Tibial artery (tissue), 4 donors: Measurements from ENCODE around the gene PML.

ENCODE experiments used
- DNase-seq, 2 donors: peaks; one replicate each; pipeline ENCODE4 v3.0.0-alpha.2; 2019
- H3K27ac ChIP-seq, 2 donors: fragments of 200-600 bp; sonication (generic) in 1 of 2; 1 replicate in 1 of 2; 2 replicates in 1 of 2; pipeline ENCODE4 v1.5.1; 2018 to 2019; ENCODE audit warnings: mild to moderate bottlenecking in 1 of 2
- H3K27me3 ChIP-seq, 2 donors: fragments of 200-600 bp; sonication (generic) in 1 of 2; one replicate each; pipeline versions ENCODE4 v1.5.1 to v1.6.0; 2016 to 2019
- H3K36me3 ChIP-seq, 3 donors: fragments of 200-600 bp; sonication (generic) in 2 of 3; one replicate each; pipeline ENCODE4 v1.5.1; 2016 to 2019; ENCODE audit warnings: mild to moderate bottlenecking in 2 of 3
- H3K4me1 ChIP-seq, 4 donors: fragments of 200-600 bp; sonication (generic) in 2 of 4; 1 replicate in 3 of 4; 2 replicates in 1 of 4; pipeline ENCODE4 v1.5.1; 2016 to 2019
- H3K4me3 ChIP-seq, 2 donors: fragments of 200-600 bp; sonication (generic) in 1 of 2; 1 replicate in 1 of 2; 2 replicates in 1 of 2; pipeline ENCODE4 v1.5.1; 2018 to 2019; ENCODE audit warnings: mild to moderate bottlenecking in 2 of 2
- H3K9me3 ChIP-seq, 3 donors: fragments of 200-600 bp; sonication (generic) in 1 of 3; one replicate each; pipeline ENCODE4 v1.5.1; 2016 to 2019
- CTCF ChIP-seq, 2 experiments: fragments of 200-600 bp in 1 of 2; fragments of 450-650 bp in 1 of 2; IDR thresholded peaks; one replicate each; pipeline ENCODE4 v1.5.1; 2017 to 2019; ENCODE audit warnings: antibody characterized with exemption in 2 of 2, mild to moderate bottlenecking in 1 of 2, moderate library complexity in 1 of 2
- intact Hi-C: fragments of 100-400 bp; cut with DNase I; formaldehyde crosslinking; loops from one replicate; pipeline ENCODE4 v1.15.0; 2023; ENCODE audit warnings: low total_unique reads

The PML gene

GRCh38 chr15:74037171-74038117 is 42.9 kb downstream of the PML start:
- no peak for DNase-seq
- Histone ChIP-seq H3K4me3 (no peak overlapping the region), H3K36me3 (peaks cover 42 to 59% (median 53%) of the 10 kb centered on the region in 3 donors), H3K27me3 (no peaks in the 10 kb centered on the region), H3K9me3 (no peaks in the 10 kb centered on the region), H3K27ac (no peak overlapping the region), H3K4me1 (peaks cover 4 to 30% (median 12%) of the 10 kb centered on the region in 4 donors)
- intact Hi-C loops: no loop called here
- no peak for TF ChIP-seq CTCF (IDR thresholded peaks at IDR 0.05)

- no peak for DNase-seq
- Histone ChIP-seq H3K27ac (peak overlapping the region in 1 of 2 donors; percentile 56), H3K4me3 (no peak overlapping the region), H3K9me3 (no peaks in the 10 kb centered on the region), H3K4me1 (peaks cover 4 to 30% (median 12%) of the 10 kb centered on the region in 4 donors), H3K27me3 (no peaks in the 10 kb centered on the region), H3K36me3 (peaks cover 41 to 59% (median 50%) of the 10 kb centered on the region in 3 donors)
- intact Hi-C loops: no loop called here
- TF ChIP-seq CTCF (IDR thresholded peaks at IDR 0.05): no peak
Measured at GRCh38 chr15:74038707-74039655, 44.5 kb downstream of the PML start.

GRCh38 chr15:74039656-74040010 is 45.1 kb downstream of the PML start:
- TF ChIP-seq CTCF (IDR thresholded peaks at IDR 0.05): no peak
- peaks cover 39 to 59% (median 46%) of the 10 kb centered on the region in 3 donors for H3K36me3 ChIP-seq
- peaks cover 4 to 30% (median 12%) of the 10 kb centered on the region in 4 donors for H3K4me1 ChIP-seq
- H3K4me3 ChIP-seq: no peak overlapping the region
- no peak for DNase-seq
- H3K9me3 ChIP-seq: no peaks in the 10 kb centered on the region
- H3K27me3 ChIP-seq: no peaks in the 10 kb centered on the region
- H3K27ac ChIP-seq: peak overlapping the region in 1 of 2 donors; percentile 56
- intact Hi-C loops: no loop called here

DNA sequence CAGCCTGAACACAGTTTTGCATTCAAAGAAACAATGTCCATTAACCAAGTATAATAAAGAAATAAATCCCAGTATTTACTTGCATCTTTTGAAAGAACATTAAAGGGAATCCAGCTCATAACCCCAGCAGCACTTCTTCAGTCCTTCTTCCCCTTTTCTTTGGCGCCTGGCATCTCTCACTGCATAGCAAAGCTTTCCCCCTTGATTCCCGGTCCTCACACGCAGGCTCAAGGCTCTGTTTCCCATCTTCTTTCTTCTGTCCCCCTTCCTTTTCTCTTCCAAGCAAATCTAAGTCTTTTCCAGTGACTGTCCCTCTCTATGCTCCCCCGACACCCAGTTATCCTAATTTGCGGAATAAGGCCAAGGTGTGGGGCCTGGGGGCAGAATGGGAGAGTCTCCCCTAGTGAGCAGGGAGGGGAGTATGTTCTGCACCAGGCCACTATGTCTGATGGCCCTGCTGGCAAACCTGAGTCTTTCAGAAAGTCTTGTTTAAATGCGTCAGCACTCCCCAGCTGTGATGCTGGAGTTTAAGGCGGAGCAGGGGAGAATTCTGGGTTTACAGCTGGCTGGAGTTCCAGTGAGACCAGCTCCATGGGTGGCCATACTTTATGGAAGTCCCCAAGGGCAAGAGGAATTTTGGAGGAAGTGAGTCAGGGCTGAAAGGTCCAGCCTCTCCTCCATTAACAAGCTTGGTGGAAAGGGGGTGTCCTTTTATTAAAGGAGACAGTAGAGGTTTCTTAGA is 45.8 kb downstream of the PML start:
- intact Hi-C loops: no loop called here
- Histone ChIP-seq H3K27me3 (no peaks in the 10 kb centered on the region), H3K27ac (peak overlapping the region; percentile 55 to 65), H3K4me1 (peaks cover 4 to 30% (median 12%) of the 10 kb centered on the region in 4 donors), H3K4me3 (no peak overlapping the region), H3K36me3 (peaks cover 34 to 58% (median 44%) of the 10 kb centered on the region in 3 donors), H3K9me3 (no peaks in the 10 kb centered on the region)
- peak; percentile 53 to 86 for DNase-seq
- no peak for TF ChIP-seq CTCF (IDR thresholded peaks at IDR 0.05)

GRCh38 chr15:74041311-74041756 is 46.8 kb downstream of the PML start:
- Histone ChIP-seq H3K9me3 (no peaks in the 10 kb centered on the region), H3K27ac (peak overlapping the region; percentile 55 to 65), H3K4me3 (no peak overlapping the region), H3K4me1 (peaks cover 4 to 30% (median 12%) of the 10 kb centered on the region in 4 donors), H3K27me3 (no peaks in the 10 kb centered on the region), H3K36me3 (peaks cover 23 to 48% (median 36%) of the 10 kb centered on the region in 3 donors)
- intact Hi-C loops: no loop called here
- no peak for DNase-seq
- no peak for TF ChIP-seq CTCF (IDR thresholded peaks at IDR 0.05)
